Measurements from ENCODE around the gene COMT. TPM values are rescaled to one million over a fixed set of nuclear protein-coding genes. Genes with fewer than 3 reads are reported as not detected.

COMT gene
- total RNA-seq, 2 experiments from 2014 or later = 90.8 to 112 TPM

DNA sequence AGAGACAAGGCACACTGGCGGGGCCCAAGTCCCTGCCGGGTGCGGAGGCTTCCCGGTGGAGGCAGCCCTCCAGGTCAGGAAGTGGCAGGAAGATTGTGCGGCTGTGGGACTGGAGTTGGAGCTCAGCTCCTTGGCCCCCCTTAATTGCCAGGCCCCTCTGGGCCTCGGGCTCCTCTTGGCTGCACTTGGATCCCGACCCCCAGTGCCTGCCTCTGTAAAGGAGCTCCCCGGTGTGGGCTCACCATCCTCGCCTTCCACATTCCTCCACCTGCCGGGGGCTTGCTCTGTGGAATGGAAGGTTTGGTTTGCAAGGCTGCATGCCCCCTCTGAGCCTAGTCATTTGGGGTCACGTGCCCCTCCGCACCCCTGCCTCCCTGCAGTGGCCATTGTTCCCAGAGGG is 38.1 kb upstream of the COMT start:
- H4K20me1 ChIP-seq (ENCODE audit: insufficient read depth, low read length) = no peaks in the 10 kb centered on the region
- no peak overlapping the region for H3K4me3 ChIP-seq (ENCODE audit: low read depth, low read length, poor library complexity, severe bottlenecking)
- H2AFZ ChIP-seq (ENCODE audit: low read length) = no peak overlapping the region
- no peaks in the 10 kb centered on the region for H3K9me3 ChIP-seq (ENCODE audit: low read length)
- no peaks in the 10 kb centered on the region for H3K79me2 ChIP-seq (ENCODE audit: insufficient read depth, low read depth, low read length)
- intact Hi-C loops (cut with micrococcal nuclease; ENCODE audit: unreplicated experiment) = no loop called here
- no TSS peak for BruUV-seq (replicated peaks)
- no peaks in the 10 kb centered on the region for H3K9me2 ChIP-seq (ENCODE audit: insufficient read depth, low read length)
- POLR2A ChIA-PET = no interaction called here
- DNase-seq (ENCODE audit: low spot score) = no peak
- CTCF ChIA-PET (ENCODE audit: unreplicated experiment) = no interaction called here
- TF ChIP-seq CTCF (conservative IDR thresholded peaks at IDR 0.05; ENCODE audit: low read length) (no peak), EZH2phosphoT487 (IDR thresholded peaks at IDR 0.05; ENCODE audit: borderline replicate concordance, low read depth, low read length) (no peak)
- no peak overlapping the region for H3K27ac ChIP-seq (ENCODE audit: low read depth, low read length, poor library complexity, severe bottlenecking)
- no peaks in the 10 kb centered on the region for H3K36me3 ChIP-seq (ENCODE audit: insufficient read depth, low read length)
- peaks cover 6% of the 10 kb centered on the region for H3K4me1 ChIP-seq (ENCODE audit: insufficient read depth, low read length, poor library complexity, severe bottlenecking)
- H3K4me2 ChIP-seq (ENCODE audit: low read length) = no peak overlapping the region

DNA sequence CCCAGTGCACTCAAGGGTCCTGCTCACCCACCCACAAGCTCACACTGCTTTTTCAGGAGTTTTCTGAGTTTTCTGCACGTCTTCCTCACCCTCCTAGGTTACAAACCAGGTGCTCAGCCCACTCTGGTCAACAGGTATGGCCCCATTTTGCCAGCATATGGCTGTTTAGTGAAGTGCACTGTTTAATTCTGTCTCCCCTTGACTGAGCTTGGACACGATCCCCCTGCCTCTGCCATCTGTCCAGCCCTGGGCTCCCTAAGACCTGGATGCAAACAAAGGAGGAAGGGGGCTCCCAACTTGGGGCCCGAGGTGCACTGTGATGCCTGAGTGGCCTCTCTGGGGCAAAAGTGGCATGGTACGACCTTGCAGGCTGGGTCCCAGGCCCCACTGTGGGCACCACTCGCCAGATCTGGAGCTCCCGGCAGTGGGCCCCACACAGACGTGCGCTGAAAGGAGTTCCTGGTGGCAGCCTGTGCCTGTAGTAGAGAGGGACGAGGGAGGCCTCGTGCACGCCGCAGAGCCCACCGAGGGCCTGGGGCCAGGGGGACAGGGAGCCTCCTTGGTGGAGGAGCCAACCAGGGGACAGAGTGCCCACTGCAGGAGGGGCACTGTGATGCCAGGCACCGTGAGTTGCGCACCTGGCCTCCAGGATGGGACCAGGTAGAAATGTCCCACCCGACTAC is 37.3 kb upstream of the COMT start:
- Histone ChIP-seq H3K9me3 (ENCODE audit: low read length) (no peaks in the 10 kb centered on the region), H3K4me3 (ENCODE audit: low read depth, low read length, poor library complexity, severe bottlenecking) (no peak overlapping the region), H4K20me1 (ENCODE audit: insufficient read depth, low read length) (no peaks in the 10 kb centered on the region), H3K4me1 (ENCODE audit: insufficient read depth, low read length, poor library complexity, severe bottlenecking) (peaks cover 10% of the 10 kb centered on the region), H3K9me2 (ENCODE audit: insufficient read depth, low read length) (no peaks in the 10 kb centered on the region), H3K4me2 (ENCODE audit: low read length) (no peak overlapping the region), H3K36me3 (ENCODE audit: insufficient read depth, low read length) (no peaks in the 10 kb centered on the region), H3K79me2 (ENCODE audit: insufficient read depth, low read depth, low read length) (no peaks in the 10 kb centered on the region), H2AFZ (ENCODE audit: low read length) (no peak overlapping the region), H3K27ac (ENCODE audit: low read depth, low read length, poor library complexity, severe bottlenecking) (no peak overlapping the region)
- ChIA-PET CTCF (ENCODE audit: unreplicated experiment) (no interaction called here), POLR2A (no interaction called here)
- no peak for DNase-seq (ENCODE audit: low spot score)
- no TSS peak for BruUV-seq (replicated peaks)
- intact Hi-C loops (cut with micrococcal nuclease; ENCODE audit: unreplicated experiment) = no loop called here
- TF ChIP-seq CTCF (conservative IDR thresholded peaks at IDR 0.05; ENCODE audit: low read length) (no peak), EZH2phosphoT487 (IDR thresholded peaks at IDR 0.05; ENCODE audit: borderline replicate concordance, low read depth, low read length) (no peak)

GRCh38 chr22:19904935-19905334 is 36.6 kb upstream of the COMT start:
- TF ChIP-seq CTCF (conservative IDR thresholded peaks at IDR 0.05; ENCODE audit: low read length) (no peak), EZH2phosphoT487 (IDR thresholded peaks at IDR 0.05; ENCODE audit: borderline replicate concordance, low read depth, low read length) (no peak)

More at GRCh38 chr22:19904935-19905334, 36.6 kb upstream of the COMT start:
- Histone ChIP-seq H3K4me1 (ENCODE audit: insufficient read depth, low read length, poor library complexity, severe bottlenecking) (peaks cover 15% of the 10 kb centered on the region), H3K4me3 (ENCODE audit: low read depth, low read length, poor library complexity, severe bottlenecking) (no peak overlapping the region), H2AFZ (ENCODE audit: low read length) (no peak overlapping the region), H3K4me2 (ENCODE audit: low read length) (no peak overlapping the region), H3K79me2 (ENCODE audit: insufficient read depth, low read depth, low read length) (no peaks in the 10 kb centered on the region), H3K27ac (ENCODE audit: low read depth, low read length, poor library complexity, severe bottlenecking) (no peak overlapping the region), H3K9me2 (ENCODE audit: insufficient read depth, low read length) (no peaks in the 10 kb centered on the region), H3K36me3 (ENCODE audit: insufficient read depth, low read length) (no peaks in the 10 kb centered on the region), H3K9me3 (ENCODE audit: low read length) (no peaks in the 10 kb centered on the region), H4K20me1 (ENCODE audit: insufficient read depth, low read length) (no peaks in the 10 kb centered on the region)
- no peak for DNase-seq (ENCODE audit: low spot score)
- ChIA-PET POLR2A (no interaction called here), CTCF (ENCODE audit: unreplicated experiment) (no interaction called here)
- intact Hi-C loops (cut with micrococcal nuclease; ENCODE audit: unreplicated experiment) = no loop called here
- BruUV-seq (replicated peaks) = no TSS peak
